ENCODE results near the gene PHACTR4. TPM values are rescaled to one million over a fixed set of nuclear protein-coding genes. Genes with fewer than 3 reads are reported as not detected.

The PHACTR4 gene
- total and polyA plus RNA-seq, 2 experiments from 2014 or later: 14.8 to 27.1 TPM

DNA sequence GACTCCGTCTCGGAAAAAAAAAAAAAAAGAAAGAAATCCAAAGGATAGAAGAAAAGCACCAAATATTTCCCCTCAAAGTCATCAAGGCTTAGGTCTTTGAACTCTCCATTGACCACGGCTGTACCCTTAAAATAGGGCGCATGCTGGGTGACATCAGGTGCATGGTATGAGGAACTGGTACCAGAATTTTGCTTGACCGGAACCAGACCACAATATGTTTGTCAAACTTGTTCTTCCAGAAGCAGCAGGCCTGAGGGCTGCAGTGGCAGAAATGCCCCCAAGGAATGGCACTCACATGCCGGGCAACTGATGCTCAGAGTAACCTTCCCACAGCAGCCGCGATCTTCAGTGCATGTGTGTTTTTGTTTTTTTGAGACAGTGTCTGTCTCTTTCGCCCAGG, 157.3 kb downstream of the PHACTR4 start:
- Histone ChIP-seq H3K4me3 (no peak overlapping the region), H3K9me3 (ENCODE audit: low read depth) (no peaks in the 10 kb centered on the region), H3K27ac (no peak overlapping the region), H3K4me1 (ENCODE audit: low read depth) (peaks cover 13% of the 10 kb centered on the region), H3K27me3 (no peaks in the 10 kb centered on the region), H3K36me3 (peaks cover 7% of the 10 kb centered on the region)
- DNase-seq (ENCODE audit: low read depth in 1 of 2, low spot score in 1 of 2): no peak
- TF ChIP-seq, protein P1, sequence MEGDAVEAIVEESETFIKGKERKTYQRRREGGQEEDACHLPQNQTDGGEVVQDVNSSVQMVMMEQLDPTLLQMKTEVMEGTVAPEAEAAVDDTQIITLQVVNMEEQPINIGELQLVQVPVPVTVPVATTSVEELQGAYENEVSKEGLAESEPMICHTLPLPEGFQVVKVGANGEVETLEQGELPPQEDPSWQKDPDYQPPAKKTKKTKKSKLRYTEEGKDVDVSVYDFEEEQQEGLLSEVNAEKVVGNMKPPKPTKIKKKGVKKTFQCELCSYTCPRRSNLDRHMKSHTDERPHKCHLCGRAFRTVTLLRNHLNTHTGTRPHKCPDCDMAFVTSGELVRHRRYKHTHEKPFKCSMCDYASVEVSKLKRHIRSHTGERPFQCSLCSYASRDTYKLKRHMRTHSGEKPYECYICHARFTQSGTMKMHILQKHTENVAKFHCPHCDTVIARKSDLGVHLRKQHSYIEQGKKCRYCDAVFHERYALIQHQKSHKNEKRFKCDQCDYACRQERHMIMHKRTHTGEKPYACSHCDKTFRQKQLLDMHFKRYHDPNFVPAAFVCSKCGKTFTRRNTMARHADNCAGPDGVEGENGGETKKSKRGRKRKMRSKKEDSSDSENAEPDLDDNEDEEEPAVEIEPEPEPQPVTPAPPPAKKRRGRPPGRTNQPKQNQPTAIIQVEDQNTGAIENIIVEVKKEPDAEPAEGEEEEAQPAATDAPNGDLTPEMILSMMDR (IDR thresholded peaks at IDR 0.05; ENCODE audit: low read depth, low read length): no peak

DNA sequence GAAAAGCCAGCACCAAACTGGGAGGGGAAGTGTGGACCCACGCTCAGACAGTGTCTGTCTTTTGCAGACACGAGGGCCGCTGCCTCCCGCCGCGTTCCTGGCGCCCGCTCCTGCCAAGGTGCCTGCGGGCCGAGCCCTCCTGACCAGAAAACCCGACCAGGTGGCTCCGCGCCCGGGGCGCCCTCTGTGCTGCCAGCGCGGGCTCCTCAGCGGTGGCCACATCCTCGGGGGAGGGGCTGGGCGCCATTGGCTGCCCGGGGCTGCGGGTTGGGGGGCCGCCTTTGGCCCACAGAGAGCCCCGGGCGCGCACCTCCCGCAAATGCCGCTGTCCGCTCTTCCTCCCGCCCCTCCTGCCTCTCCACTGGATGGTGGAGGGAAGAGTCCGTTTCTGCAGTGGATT, 160.9 kb downstream of the PHACTR4 start:
- Histone ChIP-seq H3K27me3 (no peaks in the 10 kb centered on the region), H3K27ac (no peak overlapping the region), H3K36me3 (peaks cover 14% of the 10 kb centered on the region), H3K4me3 (no peak overlapping the region), H3K4me1 (ENCODE audit: low read depth) (peaks cover 2% of the 10 kb centered on the region), H3K9me3 (ENCODE audit: low read depth) (no peaks in the 10 kb centered on the region)
- DNase-seq (ENCODE audit: low read depth in 1 of 2, low spot score in 1 of 2): no peak
- TF ChIP-seq, protein P1 (IDR thresholded peaks at IDR 0.05; ENCODE audit: low read depth, low read length): no peak

DNA sequence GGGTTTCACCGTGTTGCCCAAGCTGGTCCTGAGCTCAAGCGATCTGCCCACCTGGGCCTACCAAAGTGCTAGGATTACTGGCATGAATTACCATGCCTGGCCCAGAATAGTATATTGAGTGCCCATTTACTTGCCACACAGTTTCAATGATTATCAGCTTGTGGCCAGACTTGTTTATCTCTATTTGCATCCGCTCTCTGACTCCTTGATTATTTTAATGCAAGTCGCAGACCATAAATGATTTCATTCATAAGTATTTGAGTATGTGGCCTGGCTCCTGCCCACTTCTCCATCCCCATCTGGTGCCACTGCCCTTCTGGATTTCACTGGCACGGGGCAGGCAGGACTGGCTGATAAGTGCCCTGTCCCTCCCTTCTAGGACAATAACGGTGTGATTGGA, 165.1 kb downstream of the PHACTR4 start:
- Histone ChIP-seq H3K4me1 (ENCODE audit: low read depth) (peaks cover 12% of the 10 kb centered on the region), H3K9me3 (ENCODE audit: low read depth) (no peaks in the 10 kb centered on the region), H3K27me3 (no peaks in the 10 kb centered on the region), H3K36me3 (peaks cover 22% of the 10 kb centered on the region), H3K27ac (no peak overlapping the region), H3K4me3 (no peak overlapping the region)
- no peak for DNase-seq (ENCODE audit: low read depth in 1 of 2, low spot score in 1 of 2)
- TF ChIP-seq, protein P1 (IDR thresholded peaks at IDR 0.05; ENCODE audit: low read depth, low read length): no peak

DNA sequence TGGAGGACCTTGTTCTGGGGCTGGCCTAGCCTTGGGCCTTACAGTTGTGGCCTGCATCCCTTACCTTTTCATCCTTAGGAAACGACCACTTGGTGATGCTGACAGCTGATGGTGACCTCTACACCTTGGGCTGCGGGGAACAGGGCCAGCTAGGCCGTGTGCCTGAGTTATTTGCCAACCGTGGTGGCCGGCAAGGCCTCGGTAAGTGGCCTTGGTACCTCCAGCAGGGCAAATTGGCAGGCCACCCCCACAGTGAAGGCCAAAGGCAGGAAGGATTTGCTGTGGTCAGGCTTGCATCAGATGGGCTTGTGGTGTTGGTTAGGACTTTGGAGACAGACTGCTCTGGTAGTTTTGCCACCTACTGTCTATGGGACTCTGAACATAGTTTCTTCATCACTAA, 165.6 kb downstream of the PHACTR4 start:
- peaks cover 12% of the 10 kb centered on the region for H3K4me1 ChIP-seq (ENCODE audit: low read depth)
- peaks cover 22% of the 10 kb centered on the region for H3K36me3 ChIP-seq
- no peak overlapping the region for H3K4me3 ChIP-seq
- H3K27ac ChIP-seq: no peak overlapping the region
- no peaks in the 10 kb centered on the region for H3K9me3 ChIP-seq (ENCODE audit: low read depth)
- DNase-seq (ENCODE audit: low read depth in 1 of 2, low spot score in 1 of 2): no peak
- H3K27me3 ChIP-seq: no peaks in the 10 kb centered on the region
- TF ChIP-seq, protein P1 (IDR thresholded peaks at IDR 0.05; ENCODE audit: low read depth, low read length): no peak

DNA sequence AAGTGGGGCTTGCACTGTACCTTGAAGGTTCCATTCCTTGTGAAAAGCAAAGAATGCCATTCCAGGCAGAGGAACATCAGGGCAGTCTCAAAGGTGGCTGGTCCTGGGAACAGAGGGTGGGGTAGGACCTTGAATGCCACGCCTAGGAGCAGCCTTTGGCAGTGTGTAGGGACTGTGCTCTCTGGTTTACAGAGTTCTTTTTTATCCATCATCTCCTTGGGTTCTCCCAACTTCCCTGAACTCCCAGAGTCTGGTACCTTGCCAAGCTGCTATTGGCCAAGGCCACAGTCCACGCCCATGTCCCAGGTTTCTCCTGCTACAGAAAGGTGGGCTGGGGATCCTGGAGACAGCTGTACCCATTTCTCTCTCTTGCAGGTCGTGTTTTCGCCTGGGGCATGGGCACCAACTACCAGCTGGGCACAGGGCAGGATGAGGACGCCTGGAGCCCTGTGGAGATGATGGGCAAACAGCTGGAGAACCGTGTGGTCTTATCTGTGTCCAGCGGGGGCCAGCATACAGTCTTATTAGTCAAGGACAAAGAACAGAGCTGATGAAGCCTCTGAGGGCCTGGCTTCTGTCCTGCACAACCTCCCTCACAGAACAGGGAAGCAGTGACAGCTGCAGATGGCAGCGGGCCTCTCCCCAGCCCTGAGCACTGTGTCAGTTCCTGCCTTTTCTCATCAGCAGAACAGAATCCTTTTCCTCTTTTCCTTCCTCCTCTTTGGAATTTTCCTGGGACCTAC, 168.1 kb downstream of the PHACTR4 start:
- TF ChIP-seq, protein P1 (IDR thresholded peaks at IDR 0.05; ENCODE audit: low read depth, low read length): no peak
- H3K27me3 ChIP-seq: no peaks in the 10 kb centered on the region
- DNase-seq (ENCODE audit: low read depth in 1 of 2, low spot score in 1 of 2): peak in 1 of 2 donors; percentile 72
- no peak overlapping the region for H3K4me3 ChIP-seq
- peak overlapping the region; percentile 80 for H3K27ac ChIP-seq
- H3K9me3 ChIP-seq (ENCODE audit: low read depth): no peaks in the 10 kb centered on the region
- peaks cover 13% of the 10 kb centered on the region for H3K36me3 ChIP-seq
- peaks cover 12% of the 10 kb centered on the region for H3K4me1 ChIP-seq (ENCODE audit: low read depth)
